K562 (cell line): ENCODE results near the gene GMEB1. TPM values are rescaled to one million over a fixed set of nuclear protein-coding genes. Genes with fewer than 3 reads are reported as not detected.
A peak's percentile ranks its signal among the peaks of the same experiment; 100 is the strongest.

Experiments
- ATAC-seq: fragments of 200-7000 bp; cut with Tn5 transposase; 3 replicates; pipeline ENCODE4 v1.9.1; 2020; ENCODE audit warnings: moderate library complexity
- BruUV-seq: library from RNA; stranded (reverse); fragments of 400-500 nt; replicated peaks from 2 replicates; lab custom pipeline; 2021; lab: Mats Ljungman, UMichigan
- CTCF ChIA-PET: fragments of 300-600 bp; formaldehyde crosslinking; extraction: SDS; loops from one replicate; lab custom pipeline; 2021; ENCODE audit warnings: low intra/inter-chr PET ratio; lab: Yijun Ruan, JAX
- POLR2A ChIA-PET: fragments of 300-600, 350-650 bp; sonication (Branson Sonifier 250); formaldehyde crosslinking; extraction: SDS; loops from one replicate; lab custom pipeline; 2021; ENCODE audit warnings: antibody characterized with exemption, inconsistent platforms; lab: Yijun Ruan, JAX
- DNase-seq, 4 experiments: peaks; one replicate each; pipeline versions ENCODE4 v3.0.0 to v3.0.0-alpha.2; 2011 to 2018; ENCODE audit warnings: low spot score in 3 of 4, mixed read lengths in 3 of 4; ENCODE audit errors: extremely low read depth in 1 of 4
- FAIRE-seq: peaks from 2 replicates; lab custom pipeline; 2011; peaks lifted over from hg19 to GRCh38; lab: Jason Lieb, UNC
- H2AFZ ChIP-seq: 2 replicates; pipeline ENCODE4 v1.6.0; 2011; ENCODE audit warnings: low read depth, low read length, control low read depth, inconsistent platforms
- H3K27ac ChIP-seq: fragments of 200-600 bp; 3 replicates; pipeline ENCODE4 v1.8.0; 2011; ENCODE audit warnings: low read depth, mild to moderate bottlenecking, control low read depth, inconsistent platforms, low read length, moderate library complexity, mixed read lengths; ENCODE audit errors: extremely low read depth
- H3K27me3 ChIP-seq, 2 experiments: fragments of 300-600 bp in 1 of 2; 2 replicates in 1 of 2; 3 replicates in 1 of 2; pipeline versions ENCODE4 v1.6.0 to v1.8.0; 2011; ENCODE audit warnings: inconsistent platforms in 2 of 2, low read length in 2 of 2, mild to moderate bottlenecking in 1 of 2, mixed read lengths in 1 of 2, moderate library complexity in 1 of 2; ENCODE audit not compliant: control insufficient read depth in 2 of 2, insufficient read depth in 2 of 2
- H3K36me3 ChIP-seq: fragments of 300-600 bp; 3 replicates; pipeline ENCODE4 v1.8.0; 2011; ENCODE audit warnings: mild to moderate bottlenecking, low read length, inconsistent platforms; ENCODE audit not compliant: control insufficient read depth, insufficient read depth
- H3K4me1 ChIP-seq, 2 experiments: fragments of 200-600 bp in 1 of 2; replicated peaks in 1 of 2; 2 replicates in 1 of 2; 3 replicates in 1 of 2; pipeline versions ENCODE4 v1.5.1 to v1.8.0; 2011; ENCODE audit warnings: inconsistent platforms in 2 of 2, low read length in 2 of 2, mild to moderate bottlenecking in 1 of 2, mixed read lengths in 1 of 2, moderate library complexity in 1 of 2; ENCODE audit not compliant: control insufficient read depth in 2 of 2, insufficient read depth in 2 of 2
- H3K4me2 ChIP-seq: 2 replicates; pipeline ENCODE4 v1.6.1; 2011; ENCODE audit warnings: low read length, control low read depth, inconsistent platforms, mixed read lengths; ENCODE audit not compliant: insufficient read depth
- H3K4me3 ChIP-seq: fragments of 200-600 bp; sonication (generic), shearing (Covaris generic); 2 replicates; pipeline ENCODE4 v1.5.1; 2016; ENCODE audit warnings: control low read depth, inconsistent platforms
- H3K79me2 ChIP-seq: fragments of 200-600 bp; 3 replicates; pipeline ENCODE4 v1.8.0; 2011; ENCODE audit warnings: low read length, inconsistent platforms; ENCODE audit not compliant: control insufficient read depth, insufficient read depth
- H3K9ac ChIP-seq, 2 experiments: 2 replicates each; pipeline versions ENCODE4 v1.6.0 to v1.6.1; 2011; ENCODE audit warnings: low read depth in 2 of 2, low read length in 2 of 2, control low read depth in 1 of 2, inconsistent platforms in 1 of 2, mild to moderate bottlenecking in 1 of 2, mixed read lengths in 1 of 2; ENCODE audit not compliant: insufficient read depth in 1 of 2
- H3K9me1 ChIP-seq: one replicate; pipeline ENCODE4 v1.6.0; 2011; ENCODE audit warnings: inconsistent platforms, mild to moderate bottlenecking, low read length, moderate library complexity; ENCODE audit not compliant: control insufficient read depth, insufficient read depth
- H3K9me3 ChIP-seq: replicated peaks from 2 replicates; pipeline ENCODE4 v1.5.1; 2011; ENCODE audit warnings: low read depth, low read length, inconsistent platforms; ENCODE audit not compliant: control insufficient read depth, insufficient read depth
- H4K20me1 ChIP-seq: replicated peaks from 2 replicates; pipeline ENCODE4 v1.6.1; 2011; ENCODE audit warnings: low read length, inconsistent platforms, mixed read lengths; ENCODE audit not compliant: control insufficient read depth, insufficient read depth
- BACH1 ChIP-seq: fragments of 200-800 bp; sonication (Bioruptor generic); IDR thresholded peaks from 2 replicates; pipeline ENCODE4 v1.6.1; 2016; ENCODE audit warnings: missing genetic modification characterization, missing compliant biosample characterization
- EP400 ChIP-seq: fragments of 450-650 bp; IDR thresholded peaks from 2 replicates; pipeline ENCODE4 v1.6.1; 2017; ENCODE audit warnings: antibody characterized with exemption, mild to moderate bottlenecking, moderate library complexity
- FOXP1 ChIP-seq: sonication (generic); formaldehyde crosslinking; IDR thresholded peaks from 2 replicates; pipeline ENCODE4 v1.8.0; 2022; ENCODE audit warnings: mild to moderate bottlenecking, missing genetic modification reagents
- PCBP1 ChIP-seq: fragments of 200-400 bp; formaldehyde crosslinking; IDR thresholded peaks from 2 replicates; pipeline ENCODE4 v1.6.1; 2018; ENCODE audit warnings: mild to moderate bottlenecking, low read depth, low read length; ENCODE audit not compliant: poor library complexity, severe bottlenecking
- RBBP5 ChIP-seq: fragments of 200-600 bp; sonication (generic); IDR thresholded peaks from 2 replicates; pipeline ENCODE4 v1.6.1; 2012; ENCODE audit warnings: borderline replicate concordance, mild to moderate bottlenecking, low read length, control low read depth, inconsistent platforms; ENCODE audit not compliant: insufficient read depth, poor library complexity, severe bottlenecking
- RERE ChIP-seq: sonication (generic); formaldehyde crosslinking; IDR thresholded peaks from 2 replicates; pipeline ENCODE4 v1.8.0; 2023; ENCODE audit warnings: missing genetic modification reagents, mild to moderate bottlenecking, borderline replicate concordance
- ZBED1 ChIP-seq: IDR thresholded peaks from 2 replicates; pipeline ENCODE4 v1.6.1; 2014
- ZBTB7A ChIP-seq: IDR thresholded peaks from 2 replicates; pipeline ENCODE4 v1.6.1; 2011; ENCODE audit warnings: low read depth, mild to moderate bottlenecking, low read length, moderate library complexity, borderline replicate concordance; ENCODE audit not compliant: control insufficient read depth
- ZKSCAN8 ChIP-seq: fragments of 200-800 bp; sonication (Bioruptor generic); IDR thresholded peaks from 2 replicates; pipeline ENCODE4 v1.6.1; 2016; ENCODE audit warnings: missing genetic modification characterization, missing compliant biosample characterization
- ZNF586 ChIP-seq: fragments of 450-650 bp; formaldehyde crosslinking; conservative IDR thresholded peaks from 2 replicates; pipeline ENCODE4 v1.4.0; 2020; ENCODE audit warnings: mild to moderate bottlenecking, moderate library complexity
- WGBS: fragments of 100-300 bp; shearing (Covaris generic); methylation state at CpG from one replicate; pipeline ENCODE4 v1.1.6; 2016; ENCODE audit warnings: low coverage, mixed read lengths; ENCODE audit not compliant: insufficient coverage; ENCODE audit errors: missing lambda C conversion rate; 5-methylcytosine and 5-hydroxymethylcytosine counted together
- in situ Hi-C: fragments of 300-500 bp; cut with MboI; formaldehyde crosslinking; loops from 4 replicates; pipeline ENCODE4 v1.15.0; 2018; ENCODE audit warnings: inconsistent platforms, mixed read lengths
- intact Hi-C: fragments of 100-400 bp; cut with micrococcal nuclease; formaldehyde crosslinking; loops from 2 replicates; pipeline ENCODE4 v1.14.2; 2022
- polyA plus RNA-seq, 8 experiments: library from polyadenylated mRNA; depleted of rRNA in 4 of 8; stranded (reverse) in 5 of 8; unstranded in 3 of 8; fragments of >200 nt; fragmentation: Nextera tagmentation in 2 of 8; fragmentation: Illumina TruSeq in 1 of 8; extraction: Ambion mirVana in 2 of 8; extraction: Trizol in 1 of 8; gene quantifications; 2 replicates each; pipeline versions ENCODE4 v1.2.1 to v1.2.3, GENCODE V29; 2011 to 2014; ENCODE audit warnings: inconsistent platforms in 1 of 8, missing spikeins in 1 of 8
- total RNA-seq, 7 experiments: library from RNA; depleted of rRNA in 6 of 7; stranded (reverse); fragments of >200 nt in 6 of 7; fragmentation: Illumina TruSeq in 2 of 7; extraction: Trizol in 2 of 7; gene quantifications; 2 replicates each; pipeline versions ENCODE4 v1.2.1 to v1.2.3, GENCODE V29; 2011 to 2021; ENCODE audit warnings: low replicate concordance in 1 of 7
- TF ChIP-seq, protein P1 (sequence below): fragments of 250-450 bp; sonication (Bioruptor Pico); IDR thresholded peaks from 2 replicates; pipeline ENCODE4 v1.4.0; 2020; ENCODE audit warnings: mild to moderate bottlenecking

GMEB1 gene
- total and polyA plus RNA-seq, 9 of the 15 experiments (the other 6 are each of a cell fraction or from before 2014, with no cell fraction given) = 6.6 to 17.5 (median 8.5) TPM

GRCh38 chr1:28648474-28649198, 19.9 kb upstream of the GMEB1 start, which contains the start of gene RNU11:
RNU11 (plus strand) TSS chr1:28648600.
- ATAC-seq (peak; percentile 81), FAIRE-seq (no peak), DNase-seq (peak; percentile 74 to 98 (median 80))
- Histone ChIP-seq H3K9me1 (no peaks in the 10 kb centered on the region), H2AFZ (peak within 1 kb of the TSS; percentile 86), H3K4me1 (peaks cover 28 to 34% of the 10 kb centered on the region in 2 experiments; a peak in 4 of 5 replicates), H3K27me3 (no peaks in the 10 kb centered on the region), H3K4me2 (peak within 1 kb of the TSS; percentile 88), H3K9me3 (no peaks in the 10 kb centered on the region), H3K79me2 (peaks cover 14% of the 10 kb centered on the region), H3K27ac (peak within 1 kb of the TSS; percentile 95), H3K36me3 (no peaks in the 10 kb centered on the region), H4K20me1 (no peaks in the 10 kb centered on the region), H3K4me3 (peak within 1 kb of the TSS; percentile 28), H3K9ac (peak within 1 kb of the TSS; percentile 84 to 88)
- BruUV-seq = TSS peak; percentile 99
- intact Hi-C loops (loop anchor here (1.0 to 10.0 kb wide), 8 partner anchors 20 to 554 kb away; partner anchors contain the start of genes ATP5IF1, DNAJC8, GMEB1 and SRSF4), in situ Hi-C loops (loop anchor here (5.0 kb wide), 1 partner anchor 219 kb away; no protein-coding TSS in a partner anchor)
- POLR2A ChIA-PET = interaction anchor here (0.5 to 4.4 kb wide), 147 partner anchors 8 to 1156 kb away, joined by 3 to 240 read pairs (median 5); partner anchors contain the start of genes ATP5IF1, EYA3, FAM76A and GMEB1
- WGBS = under 1% methylated on average over 28 of the region's 28 CpGs
- CTCF ChIA-PET = interaction anchor here (0.6 to 1.2 kb wide), 2 partner anchors 49 to 88 kb away, joined by 3 read pairs; partner anchors contain the start of gene YTHDF2
- TF ChIP-seq BACH1 (tag) = peak; percentile 89
- no peak for TF ChIP-seq PCBP1
- TF ChIP-seq EP400 = peak; percentile 92
- TF ChIP-seq, protein P1, sequence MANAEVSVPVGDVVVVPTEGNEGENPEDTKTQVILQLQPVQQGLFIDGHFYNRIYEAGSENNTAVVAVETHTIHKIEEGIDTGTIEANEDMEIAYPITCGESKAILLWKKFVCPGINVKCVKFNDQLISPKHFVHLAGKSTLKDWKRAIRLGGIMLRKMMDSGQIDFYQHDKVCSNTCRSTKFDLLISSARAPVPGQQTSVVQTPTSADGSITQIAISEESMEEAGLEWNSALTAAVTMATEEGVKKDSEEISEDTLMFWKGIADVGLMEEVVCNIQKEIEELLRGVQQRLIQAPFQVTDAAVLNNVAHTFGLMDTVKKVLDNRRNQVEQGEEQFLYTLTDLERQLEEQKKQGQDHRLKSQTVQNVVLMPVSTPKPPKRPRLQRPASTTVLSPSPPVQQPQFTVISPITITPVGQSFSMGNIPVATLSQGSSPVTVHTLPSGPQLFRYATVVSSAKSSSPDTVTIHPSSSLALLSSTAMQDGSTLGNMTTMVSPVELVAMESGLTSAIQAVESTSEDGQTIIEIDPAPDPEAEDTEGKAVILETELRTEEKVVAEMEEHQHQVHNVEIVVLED (CRISPR knock-in tag) = peak; percentile 52
- TF ChIP-seq ZBED1 = peak; percentile 100
- no peak; the same call in 1 of the 2 replicates for TF ChIP-seq ZBTB7A
- peak; percentile 98 for TF ChIP-seq RERE
- TF ChIP-seq RBBP5 = peak; percentile 14
- peak; percentile 77; the same call in 1 of the 2 replicates for TF ChIP-seq ZKSCAN8 (CRISPR knock-in tag)
- TF ChIP-seq ZNF586 = peak; percentile 99
- peak; percentile 99 for TF ChIP-seq FOXP1 (CRISPR knock-in tag)
